GM21447 (cell line): ENCODE measurements around the gene NUAK2.
"Not testable (repeated sequence)": the region's sequence is repeated elsewhere in the genome, so short reads cannot be mapped to it uniquely, and the experiment has no call there.

ENCODE experiments used
- ATAC-seq: cut with Tn5 transposase; IDR thresholded peaks from one replicate; pipeline ENCODE4 v1.9.1; 2021; ENCODE audit not compliant: unreplicated experiment

NUAK2 gene

GRCh38 chr1:205300149-205300548 is 21.4 kb downstream of the NUAK2 start:
- ATAC-seq = no peak

- ATAC-seq = no peak
Observed at GRCh38 chr1:205298191-205298994, 23.2 kb downstream of the NUAK2 start.

DNA sequence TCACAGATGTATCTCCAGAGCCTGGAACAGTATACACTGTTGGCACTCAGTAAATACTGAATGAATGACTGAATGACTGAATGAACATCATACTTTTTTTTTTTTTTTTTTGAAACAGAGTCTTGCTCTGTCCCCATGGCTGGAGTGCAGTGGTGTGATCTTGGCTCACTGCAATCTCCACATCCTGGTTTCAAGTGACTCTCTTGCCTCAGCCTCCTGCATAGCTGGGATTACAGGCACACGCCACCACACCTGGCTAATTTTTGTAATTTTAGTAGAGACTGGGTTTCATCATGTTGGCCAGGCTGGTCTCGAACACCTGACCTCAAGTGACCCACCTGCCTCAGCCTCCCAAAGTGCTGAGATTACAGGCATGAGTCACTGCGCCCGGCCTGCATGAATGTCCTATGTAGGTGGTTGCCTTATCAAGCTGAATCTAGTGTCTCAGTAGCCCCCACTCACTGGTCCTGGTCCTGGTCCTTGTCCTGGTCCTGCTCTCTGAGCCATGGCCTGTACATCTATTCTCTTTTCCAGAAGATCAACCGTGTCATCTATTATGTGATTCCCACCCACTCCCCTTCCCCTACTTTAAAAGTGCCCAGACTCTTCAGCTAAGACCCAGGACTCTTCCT is 23.9 kb downstream of the NUAK2 start:
- not testable (repeated sequence) for ATAC-seq

- no peak for ATAC-seq
Observed at GRCh38 chr1:205296154-205296553, 25.4 kb downstream of the NUAK2 start.

GRCh38 chr1:205294934-205295333 is 26.6 kb downstream of the NUAK2 start:
- no peak for ATAC-seq

DNA sequence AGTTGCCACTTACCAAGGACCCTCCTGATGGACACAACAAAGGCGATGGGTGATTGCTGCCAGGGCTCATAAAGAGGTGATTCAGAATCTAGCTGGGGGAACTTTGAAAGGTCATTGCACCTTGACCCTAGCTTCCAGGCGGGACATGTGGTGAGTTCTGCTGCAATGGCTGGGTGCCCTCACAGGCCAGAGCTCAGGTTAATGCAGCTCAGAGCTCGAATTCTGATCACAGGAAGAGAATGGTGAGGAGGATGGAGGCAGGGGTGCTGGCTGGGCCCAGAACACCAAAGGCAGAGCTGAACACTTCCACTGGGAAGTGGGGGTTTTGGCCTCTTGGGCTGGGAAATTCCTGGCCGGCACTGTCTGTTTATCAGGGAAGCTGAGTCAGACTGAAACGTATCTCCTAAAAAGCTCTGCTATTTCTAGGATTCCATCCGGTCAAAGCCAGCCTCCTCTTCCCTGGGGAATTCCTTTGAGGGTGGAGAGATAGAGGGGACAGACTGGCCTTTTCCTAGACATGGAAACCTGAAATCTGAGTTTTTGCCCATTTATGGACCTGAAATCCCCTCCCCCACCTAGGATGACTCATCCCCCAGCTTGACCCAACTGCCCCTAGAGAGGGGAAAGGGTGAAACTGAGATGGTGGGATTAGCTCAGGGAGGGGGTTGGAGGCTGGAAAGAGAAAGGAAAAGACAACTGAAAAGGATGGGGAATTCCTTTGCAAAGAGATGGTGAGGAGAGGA is 27.2 kb downstream of the NUAK2 start:
- no peak for ATAC-seq

DNA sequence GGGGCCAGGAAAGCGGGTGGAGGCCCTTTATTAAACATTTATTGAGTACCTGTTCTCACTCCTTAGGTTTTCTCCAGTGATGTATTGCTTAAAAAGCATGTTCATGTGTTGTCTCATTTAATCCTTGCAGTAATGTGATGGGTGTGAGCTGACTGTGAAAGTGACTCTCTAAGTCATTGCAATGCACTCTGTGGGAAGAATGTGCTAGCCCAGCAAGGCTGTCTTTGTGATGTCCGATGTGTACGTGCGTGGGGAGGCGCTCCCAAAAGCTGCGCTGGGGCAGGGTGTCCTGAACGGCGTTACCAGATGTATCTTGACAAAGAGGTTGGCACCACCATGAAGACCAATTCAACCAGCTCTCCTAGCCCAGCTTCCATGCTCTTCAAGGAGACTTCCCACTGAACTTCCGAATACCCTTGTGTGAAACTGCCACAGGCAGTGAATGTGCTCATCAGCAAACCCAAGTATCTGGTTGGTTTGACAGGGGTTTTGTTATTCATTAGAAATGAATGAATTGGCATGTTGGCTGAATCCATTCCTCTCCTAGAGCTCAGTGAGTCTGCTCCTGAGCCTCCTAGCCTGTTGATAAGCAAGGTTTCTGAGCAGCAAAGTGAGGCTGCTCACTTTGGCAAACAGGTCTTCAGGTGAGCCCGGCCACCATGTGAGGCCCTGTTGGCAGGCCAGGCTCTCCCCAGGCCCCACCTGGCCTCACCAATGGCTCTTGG is 28.0 kb downstream of the NUAK2 start:
- no peak for ATAC-seq

GRCh38 chr1:205291596-205291995 is 29.9 kb downstream of the NUAK2 start:
- ATAC-seq = no peak

DNA sequence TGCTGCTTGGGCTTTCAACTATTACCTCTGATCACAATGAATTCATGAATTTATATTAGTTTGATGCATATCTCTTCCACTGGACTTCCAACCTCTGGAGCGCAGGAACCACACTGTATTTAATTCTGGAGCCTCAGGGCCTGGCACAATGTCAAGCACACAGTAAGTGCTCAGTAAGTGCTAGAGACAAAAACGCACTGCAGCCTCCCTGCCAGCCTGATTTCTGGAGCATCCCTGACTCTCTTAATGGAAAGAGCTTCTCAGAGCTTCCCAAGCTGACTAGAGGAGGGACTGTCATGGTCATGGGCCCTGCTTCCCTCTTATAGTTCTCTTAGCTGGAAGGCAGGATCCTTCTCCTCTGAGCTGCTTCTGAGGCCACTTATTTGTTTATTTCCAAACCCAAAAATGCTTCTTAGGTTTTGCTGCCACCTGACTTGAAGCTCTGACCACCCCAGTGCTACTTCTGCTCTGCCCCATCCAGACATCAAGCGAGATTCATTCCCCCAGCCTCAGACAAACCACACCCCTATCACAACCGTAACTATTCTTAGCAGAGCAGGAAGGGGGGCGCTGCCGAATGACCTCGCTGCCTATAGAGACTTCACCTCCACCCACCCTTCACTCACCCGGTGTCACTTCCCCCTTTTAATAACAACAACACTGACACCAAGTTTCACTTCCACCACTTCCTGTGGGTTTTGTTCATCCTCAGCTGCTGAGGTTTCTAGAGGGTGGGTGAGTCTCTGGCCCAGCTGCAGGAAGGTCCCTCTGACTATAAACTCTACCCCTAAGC is 33.6 kb downstream of the NUAK2 start:
- ATAC-seq = peak; percentile 83

DNA sequence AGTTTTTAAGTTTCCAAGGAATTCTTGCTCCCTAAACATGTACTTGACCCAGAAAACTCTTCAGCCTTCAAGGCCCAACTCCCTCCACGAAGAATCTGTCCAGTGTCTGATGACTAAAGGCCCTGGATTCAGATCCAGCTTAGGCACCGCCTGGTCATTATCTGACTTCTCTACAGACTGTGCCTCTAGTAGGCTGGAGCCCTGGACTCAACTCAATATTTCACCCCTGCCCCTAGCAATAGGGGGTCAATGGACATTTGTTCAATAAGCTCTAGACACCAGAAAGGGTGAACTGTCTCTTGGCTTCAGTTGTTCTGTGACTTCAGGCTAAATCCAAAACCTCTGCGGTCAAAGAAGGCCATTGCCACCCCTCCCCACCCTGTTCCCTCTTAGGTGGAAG is 34.5 kb downstream of the NUAK2 start:
- ATAC-seq = no peak

DNA sequence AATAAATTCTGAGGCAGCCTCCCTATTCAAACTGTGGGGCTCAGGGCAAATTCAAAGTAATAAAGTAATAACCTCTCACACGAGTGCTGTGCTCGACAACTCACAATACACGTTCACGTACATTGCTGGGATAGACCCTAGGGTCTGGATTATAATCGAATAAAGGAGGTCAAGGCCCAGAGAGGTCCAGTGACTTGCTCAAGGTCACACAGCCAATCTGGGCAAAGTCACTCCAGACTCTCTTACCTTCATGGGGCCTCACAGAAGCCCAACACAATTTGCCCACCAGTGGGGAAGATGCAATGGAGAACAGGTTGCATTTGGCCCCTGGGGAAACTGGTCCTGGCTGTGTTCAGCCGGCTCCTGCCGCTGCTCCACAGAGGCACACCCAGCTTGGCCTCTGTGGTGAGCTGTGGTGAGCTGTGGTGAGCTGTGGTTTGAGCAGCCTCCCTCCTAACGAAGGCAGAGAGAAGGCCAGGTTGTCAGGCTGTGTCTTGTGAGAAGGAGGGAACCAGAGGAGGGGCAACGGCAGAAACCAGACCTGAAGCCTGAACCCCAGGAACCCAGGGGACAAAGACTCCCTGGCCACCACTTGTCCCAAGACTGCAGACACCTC is 35.1 kb downstream of the NUAK2 start:
- ATAC-seq = no peak

DNA sequence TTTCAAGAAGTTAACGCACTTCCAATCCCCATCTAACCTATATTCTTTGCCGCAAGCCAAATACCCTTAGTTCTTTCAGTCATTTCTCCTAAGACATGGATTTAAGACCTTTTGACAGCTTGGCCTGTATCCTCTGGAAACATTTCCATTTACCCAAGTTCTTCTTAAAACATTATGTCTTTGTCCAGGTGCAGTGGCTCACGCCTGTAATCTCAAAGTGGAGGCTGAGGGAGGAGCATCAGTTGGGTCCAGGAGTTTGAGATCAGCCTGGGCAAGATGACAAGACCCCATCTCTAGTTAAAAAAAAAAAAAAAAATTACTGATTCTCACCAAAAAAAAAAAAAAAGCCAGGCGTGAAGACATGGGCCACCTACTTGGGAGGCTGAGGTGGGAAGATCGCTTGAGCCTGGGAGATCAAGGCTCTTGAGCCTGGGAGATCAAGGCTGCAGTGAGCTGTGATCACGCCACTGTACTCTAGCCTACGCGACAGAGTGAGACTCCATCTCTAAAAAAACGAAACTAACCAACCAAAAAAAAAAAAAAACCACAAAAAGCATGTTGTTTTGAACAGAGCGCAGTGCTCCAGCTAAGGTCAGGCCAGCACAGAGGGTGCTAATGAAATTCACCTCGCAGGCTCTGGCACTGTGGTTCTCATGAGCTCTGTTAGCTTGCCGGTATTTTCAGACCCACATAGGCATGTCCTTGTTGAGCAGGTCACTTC is 36.0 kb downstream of the NUAK2 start:
- peak; percentile 34 for ATAC-seq

DNA sequence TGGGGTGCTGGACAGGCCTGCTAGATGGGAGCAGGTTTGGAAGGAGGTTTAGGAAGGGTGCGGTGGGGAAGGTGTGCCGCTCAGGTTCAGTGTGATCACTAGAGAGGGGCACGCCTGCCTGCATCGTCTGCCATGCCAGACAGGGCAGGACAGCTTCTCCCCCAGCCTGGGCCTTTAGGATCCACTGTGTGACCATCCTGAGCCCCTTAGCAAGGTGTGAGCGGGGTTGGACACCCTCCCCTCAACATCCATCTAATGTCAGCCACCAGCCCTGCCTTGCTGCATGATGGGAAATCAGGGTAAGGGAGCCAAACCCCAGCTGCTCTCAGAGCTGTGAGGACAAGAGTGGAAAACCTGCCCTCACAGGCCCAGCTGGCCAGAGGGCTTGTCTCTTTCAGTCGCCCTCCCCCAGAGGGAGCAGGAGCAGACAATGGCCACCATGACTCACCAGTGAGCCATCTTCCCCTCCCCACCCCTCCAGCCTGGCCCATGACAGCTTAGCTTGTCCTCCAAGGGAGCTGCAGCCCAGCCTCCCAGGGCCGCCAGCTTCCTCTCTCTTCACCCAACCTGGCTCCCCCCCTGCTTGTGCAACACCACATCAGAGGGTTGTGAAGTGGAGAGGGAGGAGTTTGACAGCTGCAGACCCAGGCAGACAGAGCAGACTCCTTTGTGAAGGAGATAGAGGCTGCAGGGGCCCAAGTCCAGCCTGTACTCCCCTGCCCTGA is 37.0 kb downstream of the NUAK2 start:
- ATAC-seq = no peak

DNA sequence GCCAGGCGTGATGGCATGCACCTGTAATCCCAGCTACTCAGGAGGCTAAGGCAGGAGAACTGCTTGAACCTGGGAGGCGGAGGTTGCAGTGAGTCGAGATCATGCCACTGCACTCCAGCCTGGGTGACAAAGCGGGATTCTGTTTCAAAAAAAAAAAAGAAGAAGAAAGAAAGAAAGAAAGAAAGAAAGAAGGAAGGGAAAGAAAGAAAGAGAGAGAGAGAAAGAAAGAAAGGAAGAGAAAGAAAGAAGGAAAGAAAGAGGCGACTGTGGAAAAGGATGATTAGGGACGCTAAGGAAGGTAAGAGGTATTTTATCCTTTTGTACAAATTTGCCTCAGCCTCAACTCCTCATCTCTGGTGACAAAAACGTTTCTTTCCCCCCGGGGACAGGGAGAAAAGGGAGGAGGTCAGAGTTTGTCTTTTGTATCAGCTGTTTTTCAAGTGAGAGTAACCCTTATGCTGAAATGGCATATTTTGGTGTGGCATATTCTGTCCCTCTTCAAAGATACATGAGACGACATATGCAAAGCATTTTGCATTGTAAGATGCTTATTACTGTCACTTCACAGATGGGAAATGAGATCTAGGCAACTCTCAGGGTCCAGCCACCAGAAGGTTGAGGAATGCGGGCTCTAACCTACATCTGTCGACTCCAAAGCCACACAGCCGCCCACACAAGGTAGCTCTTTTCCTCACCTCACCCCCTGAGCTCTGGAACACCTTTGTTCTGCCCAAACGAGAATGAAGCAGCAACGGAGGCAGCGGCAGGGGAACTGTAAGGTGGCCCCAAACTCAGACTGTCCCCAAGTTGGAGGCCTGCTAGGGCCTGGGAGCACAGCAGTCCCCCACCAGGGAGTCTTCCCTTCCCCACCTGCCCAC is 38.0 kb downstream of the NUAK2 start:
- ATAC-seq = no peak

- not testable (repeated sequence) for ATAC-seq
Observed at GRCh38 chr1:205280666-205281395, 40.7 kb downstream of the NUAK2 start.

- ATAC-seq = no peak
Observed at GRCh38 chr1:205279986-205280385, 41.6 kb downstream of the NUAK2 start.

DNA sequence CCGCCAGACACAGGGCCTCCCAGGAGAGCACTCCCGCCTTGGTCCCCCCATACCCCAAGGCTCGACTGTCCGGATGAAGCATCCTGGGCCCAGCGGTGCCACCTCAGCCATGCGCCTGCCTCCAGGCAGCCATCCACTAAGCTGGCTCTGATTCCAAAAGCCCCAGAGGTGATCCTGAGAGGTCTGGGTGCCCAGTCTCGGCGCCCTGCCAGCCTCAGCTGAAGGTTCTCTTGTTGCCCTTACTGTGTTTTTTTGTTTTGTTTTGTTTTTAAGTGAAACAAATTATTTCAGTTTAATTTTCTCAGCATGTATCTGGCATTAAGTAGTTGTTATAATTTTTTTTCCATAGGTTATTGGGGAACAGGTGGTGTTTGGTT is 44.9 kb downstream of the NUAK2 start:
- ATAC-seq = no peak
